HG03095 (cell line): Measurements from ENCODE around the gene M1AP.
A peak's percentile ranks its signal among the peaks of the same experiment; 100 is the strongest.
"Not testable (repeated sequence)": the region's sequence is repeated elsewhere in the genome, so short reads cannot be mapped to it uniquely, and the experiment has no call there.

ENCODE experiments used
- ATAC-seq: cut with Tn5 transposase; IDR thresholded peaks from one replicate; pipeline ENCODE4 v1.9.1; 2021; ENCODE audit warnings: moderate library complexity; ENCODE audit not compliant: unreplicated experiment

The M1AP gene

GRCh38 chr2:74653985-74654882, 6.1 kb upstream of the M1AP start, which contains the start of gene SEMA4F:
SEMA4F (plus strand) TSS chr2:74654247; CDS start chr2:74654377, 130 bp downstream.
- peak; percentile 100 for ATAC-seq

GRCh38 chr2:74653589-74653984, 5.5 kb upstream of the M1AP start:
- peak; percentile 13 for ATAC-seq

- no peak for ATAC-seq
Measured at GRCh38 chr2:74646834-74647482, 1.2 kb downstream of the M1AP start.

GRCh38 chr2:74646201-74646600, 1.9 kb downstream of the M1AP start:
- ATAC-seq, result no peak

GRCh38 chr2:74645344-74645743, 2.8 kb downstream of the M1AP start:
- ATAC-seq, result no peak

- no peak for ATAC-seq
Measured at GRCh38 chr2:74639550-74639949, 8.6 kb downstream of the M1AP start.

GRCh38 chr2:74632939-74633312, 15.2 kb downstream of the M1AP start:
- ATAC-seq, result no peak

- ATAC-seq, result no peak
Measured at GRCh38 chr2:74632209-74632938, 15.8 kb downstream of the M1AP start.

GRCh38 chr2:74630454-74630853, 17.7 kb downstream of the M1AP start:
- ATAC-seq, result not testable (repeated sequence)

GRCh38 chr2:74628538-74629105, 19.5 kb downstream of the M1AP start:
- ATAC-seq, result no peak

GRCh38 chr2:74625658-74626425, 22.3 kb downstream of the M1AP start:
- ATAC-seq, result no peak

GRCh38 chr2:74620671-74621070, 27.5 kb downstream of the M1AP start:
- ATAC-seq, result no peak

GRCh38 chr2:74619651-74620297, 28.4 kb downstream of the M1AP start:
- ATAC-seq, result no peak

- ATAC-seq, result no peak
Measured at GRCh38 chr2:74618410-74619083, 29.6 kb downstream of the M1AP start.

- ATAC-seq, result no peak
Measured at GRCh38 chr2:74617122-74617521, 31.0 kb downstream of the M1AP start.

- ATAC-seq, result no peak
Measured at GRCh38 chr2:74606927-74607326, 41.2 kb downstream of the M1AP start.

- ATAC-seq, result no peak
Measured at GRCh38 chr2:74603282-74604000, 44.7 kb downstream of the M1AP start.

- no peak for ATAC-seq
Measured at GRCh38 chr2:74602586-74603281, 45.4 kb downstream of the M1AP start.
